ENCODE results near the gene MOV10. TPM values are rescaled to one million over a fixed set of nuclear protein-coding genes. Genes with fewer than 3 reads are reported as not detected.
A peak's percentile ranks its signal among the peaks of the same experiment; 100 is the strongest.

The MOV10 gene
- total and polyA plus RNA-seq, 2 of the 13 experiments (the other 11 are each of a cell fraction or from before 2014, with no cell fraction given) = 56.4 to 58.2 TPM

DNA sequence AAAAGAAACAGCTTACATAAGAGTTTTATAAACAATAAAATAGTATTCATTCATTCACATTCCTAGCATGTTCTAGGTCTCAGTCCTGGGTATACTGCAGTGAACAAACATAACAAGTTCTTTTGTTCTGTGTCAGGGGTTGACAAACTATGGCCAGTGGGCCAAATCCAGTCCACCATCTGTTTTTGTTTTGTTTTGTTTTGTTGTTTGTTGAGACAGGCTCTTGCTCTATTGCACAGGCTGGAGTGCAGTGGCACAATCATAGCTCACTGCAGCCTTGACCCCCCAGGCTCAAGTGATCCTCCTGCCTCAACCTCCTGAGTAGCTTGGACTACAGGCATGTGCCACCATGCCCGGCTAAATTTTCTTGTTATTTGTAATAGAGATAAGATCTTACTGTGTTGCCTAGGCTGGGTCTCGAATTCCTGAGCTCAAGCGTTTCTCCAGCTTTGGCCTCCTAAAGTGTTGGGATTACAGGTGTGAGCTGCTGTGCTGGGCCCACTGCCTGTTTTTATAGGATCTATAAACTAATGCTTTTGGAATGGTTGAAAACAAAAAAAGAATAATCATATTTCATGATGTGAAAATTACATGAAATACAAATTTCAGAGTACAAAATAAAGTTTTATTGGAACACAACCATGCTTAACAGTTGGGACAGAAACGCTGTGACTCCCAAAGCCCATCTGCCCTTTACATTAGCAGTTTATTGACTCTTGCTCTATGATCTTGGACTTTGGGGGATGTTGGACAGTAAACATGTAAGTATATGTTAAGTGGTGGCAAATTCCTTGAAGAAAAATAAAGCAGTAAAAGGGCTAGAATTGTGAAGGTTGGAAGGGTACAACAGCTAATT lies 37.0 kb upstream of the MOV10 start (continued):
- TF ChIP-seq ELF1 (CRISPR knock-in tag; IDR thresholded peaks at IDR 0.05) (no peak), ZBTB44 (CRISPR knock-in tag; IDR thresholded peaks at IDR 0.05) (no peak), NR0B2 (CRISPR knock-in tag; IDR thresholded peaks at IDR 0.05) (no peak), ZNF24 (IDR thresholded peaks at IDR 0.05) (peak; percentile 71; the same call in 1 of the 2 replicates), SP4 (CRISPR knock-in tag; IDR thresholded peaks at IDR 0.05) (no peak), NCOA2 (CRISPR knock-in tag; IDR thresholded peaks at IDR 0.05) (0 out of 2 replicates have a peak, but pooled peaks have one; percentile 21), IRF2 (CRISPR knock-in tag; IDR thresholded peaks at IDR 0.05) (0 out of 2 replicates have a peak, but pooled peaks have one; percentile 8), HOXA7 (CRISPR knock-in tag; IDR thresholded peaks at IDR 0.05) (no peak), FOXA3 (CRISPR knock-in tag; IDR thresholded peaks at IDR 0.05) (peak; percentile 16; the same call in 1 of the 2 replicates), PAX8 (CRISPR knock-in tag; IDR thresholded peaks at IDR 0.05; ENCODE audit: borderline replicate concordance) (no peak), TOPORS (CRISPR knock-in tag; IDR thresholded peaks at IDR 0.05) (no peak), ZBTB49 (CRISPR knock-in tag; IDR thresholded peaks at IDR 0.05; ENCODE audit: borderline replicate concordance) (no peak), FOXA1 (IDR thresholded peaks at IDR 0.05) (no peak), FOXA1 (CRISPR knock-in tag; IDR thresholded peaks at IDR 0.05) (0 out of 2 replicates have a peak, but pooled peaks have one; percentile 13), ZNF674 (CRISPR knock-in tag; IDR thresholded peaks at IDR 0.05; ENCODE audit: low read depth) (no peak), CREB3 (CRISPR knock-in tag; IDR thresholded peaks at IDR 0.05) (no peak), SMC3 (IDR thresholded peaks at IDR 0.05; ENCODE audit: low read length) (no peak), RBAK (CRISPR knock-in tag; IDR thresholded peaks at IDR 0.05) (no peak), ZNF468 (CRISPR knock-in tag; IDR thresholded peaks at IDR 0.05) (no peak), RNF2 (conservative IDR thresholded peaks at IDR 0.05; ENCODE audit: low read depth) (no peak), CBX5 (CRISPR knock-in tag; IDR thresholded peaks at IDR 0.05; ENCODE audit: borderline replicate concordance) (no peak)
- TF ChIP-seq, protein P1, sequence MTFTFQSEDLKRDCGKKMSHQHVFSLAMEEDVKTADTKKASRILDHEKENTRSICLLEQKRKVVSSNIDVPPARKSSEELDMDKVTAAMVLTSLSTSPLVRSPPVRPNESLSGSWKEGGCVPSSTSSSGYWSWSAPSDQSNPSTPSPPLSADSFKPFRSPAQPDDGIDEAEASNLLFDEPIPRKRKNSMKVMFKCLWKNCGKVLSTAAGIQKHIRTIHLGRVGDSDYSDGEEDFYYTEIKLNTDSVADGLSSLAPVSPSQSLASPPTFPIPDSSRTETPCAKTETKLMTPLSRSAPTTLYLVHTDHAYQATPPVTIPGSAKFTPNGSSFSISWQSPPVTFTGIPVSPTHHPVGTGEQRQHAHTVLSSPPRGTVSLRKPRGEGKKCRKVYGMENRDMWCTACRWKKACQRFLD (CRISPR knock-in tag; IDR thresholded peaks at IDR 0.05; ENCODE audit: borderline replicate concordance) = no peak
- TF ChIP-seq, protein P2, sequence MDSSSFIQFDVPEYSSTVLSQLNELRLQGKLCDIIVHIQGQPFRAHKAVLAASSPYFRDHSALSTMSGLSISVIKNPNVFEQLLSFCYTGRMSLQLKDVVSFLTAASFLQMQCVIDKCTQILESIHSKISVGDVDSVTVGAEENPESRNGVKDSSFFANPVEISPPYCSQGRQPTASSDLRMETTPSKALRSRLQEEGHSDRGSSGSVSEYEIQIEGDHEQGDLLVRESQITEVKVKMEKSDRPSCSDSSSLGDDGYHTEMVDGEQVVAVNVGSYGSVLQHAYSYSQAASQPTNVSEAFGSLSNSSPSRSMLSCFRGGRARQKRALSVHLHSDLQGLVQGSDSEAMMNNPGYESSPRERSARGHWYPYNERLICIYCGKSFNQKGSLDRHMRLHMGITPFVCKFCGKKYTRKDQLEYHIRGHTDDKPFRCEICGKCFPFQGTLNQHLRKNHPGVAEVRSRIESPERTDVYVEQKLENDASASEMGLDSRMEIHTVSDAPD (CRISPR knock-in tag; IDR thresholded peaks at IDR 0.05) = no peak
